GM12878 (cell line): ENCODE measurements around the gene TXNRD3.

Experiments used
- BCL3 ChIP-seq: IDR thresholded peaks from 2 replicates; pipeline ENCODE4 v1.6.1; 2011; ENCODE audit warnings: borderline replicate concordance, low read depth, mild to moderate bottlenecking, moderate library complexity, low read length; ENCODE audit not compliant: insufficient read depth, poor library complexity, severe bottlenecking
- BRCA1 ChIP-seq: IDR thresholded peaks from 2 replicates; pipeline ENCODE4 v1.6.1; 2011; ENCODE audit warnings: low read depth, low read length, improper control_type of control experiment
- CTCF ChIP-seq, 3 experiments: IDR thresholded peaks in 2 of 3; conservative IDR thresholded peaks in 1 of 3; 2 replicates each; pipeline ENCODE4 v1.5.1; 2011; ENCODE audit warnings: low read depth in 3 of 3, low read length in 3 of 3, mild to moderate bottlenecking in 3 of 3, control low read depth in 2 of 3, moderate library complexity in 2 of 3, inconsistent platforms in 1 of 3, mixed read lengths in 1 of 3; ENCODE audit not compliant: control insufficient read depth in 2 of 3, insufficient read depth in 1 of 3; ENCODE audit errors: extremely low read depth in 1 of 3
- ELK1 ChIP-seq: IDR thresholded peaks from 2 replicates; pipeline ENCODE4 v1.6.1; 2012; ENCODE audit warnings: low read depth, low read length, improper control_type of control experiment
- EZH2 ChIP-seq: IDR thresholded peaks from 2 replicates; pipeline ENCODE4 v1.6.1; 2012; ENCODE audit warnings: low read depth, mild to moderate bottlenecking, control low read depth, inconsistent platforms, low read length, borderline replicate concordance; ENCODE audit not compliant: control insufficient read depth
- KAT2A ChIP-seq: conservative IDR thresholded peaks from 2 replicates; pipeline ENCODE4 v1.6.1; 2011; ENCODE audit warnings: low read depth, low read length; ENCODE audit not compliant: control insufficient read depth
- RAD21 ChIP-seq: IDR thresholded peaks from 2 replicates; pipeline ENCODE4 v1.6.1; 2011; ENCODE audit warnings: mild to moderate bottlenecking, low read depth, low read length, moderate library complexity; ENCODE audit not compliant: insufficient read depth
- REST ChIP-seq: IDR thresholded peaks from 2 replicates; pipeline ENCODE4 v1.6.1; 2012; ENCODE audit warnings: mild to moderate bottlenecking, low read depth, low read length
- SUZ12 ChIP-seq: fragments of 200-600 bp; sonication (generic); IDR thresholded peaks from one replicate; pipeline ENCODE4 v1.6.1; 2018; ENCODE audit warnings: antibody characterized with exemption, mild to moderate bottlenecking; ENCODE audit not compliant: unreplicated experiment
- TCF12 ChIP-seq: IDR thresholded peaks from 2 replicates; pipeline ENCODE4 v1.6.1; 2011; ENCODE audit warnings: low read depth, mild to moderate bottlenecking, low read length
- ZZZ3 ChIP-seq: IDR thresholded peaks from 2 replicates; pipeline ENCODE4 v1.6.1; 2011; ENCODE audit warnings: low read depth; ENCODE audit not compliant: control insufficient read depth, insufficient read length

- TF ChIP-seq REST (no peak), CTCF (IDR thresholded peaks at IDR 0.05 in 2 of 3, conservative IDR thresholded peaks at IDR 0.05 in 1 of 3; ENCODE audit: control insufficient read depth in 2 of 3, extremely low read depth in 1 of 3, insufficient read depth in 1 of 3, low read depth in 3 of 3, low read length in 3 of 3) (no peak), ZZZ3 (no peak), BRCA1 (no peak), SUZ12 (no peak), TCF12 (no peak), BCL3 (no peak), RAD21 (no peak), EZH2 (no peak), KAT2A (no peak), ELK1 (no peak)
Observed at GRCh38 chr3:126612479-126613205, 42.3 kb downstream of the TXNRD3 start.
